K562 (cell line): ENCODE measurements around the gene DSP. TPM values are rescaled to one million over a fixed set of nuclear protein-coding genes. Genes with fewer than 3 reads are reported as not detected.
A peak's percentile ranks its signal among the peaks of the same experiment; 100 is the strongest.

Source experiments
- ATAC-seq: fragments of 200-7000 bp; cut with Tn5 transposase; 3 replicates; pipeline ENCODE4 v1.9.1; 2020; ENCODE audit warnings: moderate library complexity
- BruUV-seq: library from RNA; stranded (reverse); fragments of 400-500 nt; replicated peaks from 2 replicates; lab custom pipeline; 2021; lab: Mats Ljungman, UMichigan
- CTCF ChIA-PET: fragments of 300-600 bp; formaldehyde crosslinking; extraction: SDS; loops from one replicate; lab custom pipeline; 2021; ENCODE audit warnings: low intra/inter-chr PET ratio; lab: Yijun Ruan, JAX
- POLR2A ChIA-PET: fragments of 300-600, 350-650 bp; sonication (Branson Sonifier 250); formaldehyde crosslinking; extraction: SDS; loops from one replicate; lab custom pipeline; 2021; ENCODE audit warnings: antibody characterized with exemption, inconsistent platforms; lab: Yijun Ruan, JAX
- DNase-seq, 4 experiments: peaks; one replicate each; pipeline versions ENCODE4 v3.0.0 to v3.0.0-alpha.2; 2011 to 2018; ENCODE audit warnings: low spot score in 3 of 4, mixed read lengths in 3 of 4; ENCODE audit errors: extremely low read depth in 1 of 4
- FAIRE-seq: peaks from 2 replicates; lab custom pipeline; 2011; peaks lifted over from hg19 to GRCh38; lab: Jason Lieb, UNC
- H2AFZ ChIP-seq: 2 replicates; pipeline ENCODE4 v1.6.0; 2011; ENCODE audit warnings: low read depth, low read length, control low read depth, inconsistent platforms
- H3K27ac ChIP-seq: fragments of 200-600 bp; 3 replicates; pipeline ENCODE4 v1.8.0; 2011; ENCODE audit warnings: low read depth, mild to moderate bottlenecking, control low read depth, inconsistent platforms, low read length, moderate library complexity, mixed read lengths; ENCODE audit errors: extremely low read depth
- H3K27me3 ChIP-seq, 2 experiments: fragments of 300-600 bp in 1 of 2; 2 replicates in 1 of 2; 3 replicates in 1 of 2; pipeline versions ENCODE4 v1.6.0 to v1.8.0; 2011; ENCODE audit warnings: inconsistent platforms in 2 of 2, low read length in 2 of 2, mild to moderate bottlenecking in 1 of 2, mixed read lengths in 1 of 2, moderate library complexity in 1 of 2; ENCODE audit not compliant: control insufficient read depth in 2 of 2, insufficient read depth in 2 of 2
- H3K36me3 ChIP-seq: fragments of 300-600 bp; 3 replicates; pipeline ENCODE4 v1.8.0; 2011; ENCODE audit warnings: mild to moderate bottlenecking, low read length, inconsistent platforms; ENCODE audit not compliant: control insufficient read depth, insufficient read depth
- H3K4me1 ChIP-seq, 2 experiments: fragments of 200-600 bp in 1 of 2; replicated peaks in 1 of 2; 2 replicates in 1 of 2; 3 replicates in 1 of 2; pipeline versions ENCODE4 v1.5.1 to v1.8.0; 2011; ENCODE audit warnings: inconsistent platforms in 2 of 2, low read length in 2 of 2, mild to moderate bottlenecking in 1 of 2, mixed read lengths in 1 of 2, moderate library complexity in 1 of 2; ENCODE audit not compliant: control insufficient read depth in 2 of 2, insufficient read depth in 2 of 2
- H3K4me2 ChIP-seq: 2 replicates; pipeline ENCODE4 v1.6.1; 2011; ENCODE audit warnings: low read length, control low read depth, inconsistent platforms, mixed read lengths; ENCODE audit not compliant: insufficient read depth
- H3K4me3 ChIP-seq: fragments of 200-600 bp; sonication (generic), shearing (Covaris generic); 2 replicates; pipeline ENCODE4 v1.5.1; 2016; ENCODE audit warnings: control low read depth, inconsistent platforms
- H3K79me2 ChIP-seq: fragments of 200-600 bp; 3 replicates; pipeline ENCODE4 v1.8.0; 2011; ENCODE audit warnings: low read length, inconsistent platforms; ENCODE audit not compliant: control insufficient read depth, insufficient read depth
- H3K9ac ChIP-seq, 2 experiments: 2 replicates each; pipeline versions ENCODE4 v1.6.0 to v1.6.1; 2011; ENCODE audit warnings: low read depth in 2 of 2, low read length in 2 of 2, control low read depth in 1 of 2, inconsistent platforms in 1 of 2, mild to moderate bottlenecking in 1 of 2, mixed read lengths in 1 of 2; ENCODE audit not compliant: insufficient read depth in 1 of 2
- H3K9me1 ChIP-seq: one replicate; pipeline ENCODE4 v1.6.0; 2011; ENCODE audit warnings: inconsistent platforms, mild to moderate bottlenecking, low read length, moderate library complexity; ENCODE audit not compliant: control insufficient read depth, insufficient read depth
- H3K9me3 ChIP-seq: replicated peaks from 2 replicates; pipeline ENCODE4 v1.5.1; 2011; ENCODE audit warnings: low read depth, low read length, inconsistent platforms; ENCODE audit not compliant: control insufficient read depth, insufficient read depth
- H4K20me1 ChIP-seq: replicated peaks from 2 replicates; pipeline ENCODE4 v1.6.1; 2011; ENCODE audit warnings: low read length, inconsistent platforms, mixed read lengths; ENCODE audit not compliant: control insufficient read depth, insufficient read depth
- C11orf30 ChIP-seq: fragments of 450-650 bp; IDR thresholded peaks from 2 replicates; pipeline ENCODE4 v1.6.1; 2016; ENCODE audit warnings: low read depth, mild to moderate bottlenecking
- MAFF ChIP-seq: IDR thresholded peaks from 2 replicates; pipeline ENCODE4 v1.6.1; 2012; ENCODE audit warnings: low read length, improper control_type of control experiment
- MAFG ChIP-seq: fragments of 450-650 bp; conservative IDR thresholded peaks from 2 replicates; pipeline ENCODE4 v1.6.1; 2016; ENCODE audit warnings: missing genetic modification characterization, missing compliant biosample characterization
- MAFK ChIP-seq: IDR thresholded peaks from 2 replicates; pipeline ENCODE4 v1.6.1; 2011; ENCODE audit warnings: low read length, improper control_type of control experiment
- ZBTB8A ChIP-seq: fragments of 450-650 bp; IDR thresholded peaks from 2 replicates; pipeline ENCODE4 v1.6.1; 2018; ENCODE audit warnings: mild to moderate bottlenecking, moderate library complexity; ENCODE audit not compliant: partially characterized antibody
- ZNF316 ChIP-seq: fragments of 450-650 bp; IDR thresholded peaks from 2 replicates; pipeline ENCODE4 v1.6.1; 2016
- WGBS: fragments of 100-300 bp; shearing (Covaris generic); methylation state at CpG from one replicate; pipeline ENCODE4 v1.1.6; 2016; ENCODE audit warnings: low coverage, mixed read lengths; ENCODE audit not compliant: insufficient coverage; ENCODE audit errors: missing lambda C conversion rate; 5-methylcytosine and 5-hydroxymethylcytosine counted together
- in situ Hi-C: fragments of 300-500 bp; cut with MboI; formaldehyde crosslinking; loops from 4 replicates; pipeline ENCODE4 v1.15.0; 2018; ENCODE audit warnings: inconsistent platforms, mixed read lengths
- intact Hi-C: fragments of 100-400 bp; cut with micrococcal nuclease; formaldehyde crosslinking; loops from 2 replicates; pipeline ENCODE4 v1.14.2; 2022
- polyA plus RNA-seq, 8 experiments: library from polyadenylated mRNA; depleted of rRNA in 4 of 8; stranded (reverse) in 5 of 8; unstranded in 3 of 8; fragments of >200 nt; fragmentation: Nextera tagmentation in 2 of 8; fragmentation: Illumina TruSeq in 1 of 8; extraction: Ambion mirVana in 2 of 8; extraction: Trizol in 1 of 8; gene quantifications; 2 replicates each; pipeline versions ENCODE4 v1.2.1 to v1.2.3, GENCODE V29; 2011 to 2014; ENCODE audit warnings: inconsistent platforms in 1 of 8, missing spikeins in 1 of 8
- total RNA-seq, 7 experiments: library from RNA; depleted of rRNA in 6 of 7; stranded (reverse); fragments of >200 nt in 6 of 7; fragmentation: Illumina TruSeq in 2 of 7; extraction: Trizol in 2 of 7; gene quantifications; 2 replicates each; pipeline versions ENCODE4 v1.2.1 to v1.2.3, GENCODE V29; 2011 to 2021; ENCODE audit warnings: low replicate concordance in 1 of 7
- TF ChIP-seq, protein P1 (sequence below): fragments of 450-650 bp; IDR thresholded peaks from 2 replicates; pipeline ENCODE4 v1.6.1; 2018; ENCODE audit warnings: mild to moderate bottlenecking, low read depth; ENCODE audit not compliant: partially characterized antibody

DSP gene
- total and polyA plus RNA-seq, 9 of the 15 experiments (the other 6 are each of a cell fraction or from before 2014, with no cell fraction given), result under 0.01 to 0.24 (median 0.03) TPM; not detected in 2

DNA sequence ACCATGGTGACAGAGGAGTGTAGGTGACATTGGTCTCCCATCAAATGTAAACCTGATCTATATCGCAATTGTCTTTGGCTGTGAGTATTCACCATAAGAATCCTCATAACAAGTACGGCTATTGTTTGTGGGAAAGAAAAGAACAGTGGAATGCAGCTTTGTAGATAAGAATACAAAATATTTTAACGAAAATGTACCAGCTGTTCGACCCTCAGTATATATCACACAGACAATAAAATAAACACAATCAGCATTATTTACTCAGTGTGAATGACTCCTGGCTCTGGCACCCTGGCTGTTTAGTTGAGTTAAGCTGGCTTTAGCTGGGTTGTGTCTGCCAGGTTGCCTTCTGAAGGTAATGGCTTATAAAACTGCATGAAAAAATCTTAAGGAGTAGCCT, 91.9 kb downstream of the DSP start:
- FAIRE-seq, result no peak
- ChIA-PET CTCF (no interaction called here), POLR2A (interaction anchor here (3.0 kb wide), 1 partner anchor 11 kb away, joined by 7 read pairs; no protein-coding TSS in a partner anchor)
- no peaks in the 10 kb centered on the region for H3K9me3 ChIP-seq
- no peaks in the 10 kb centered on the region for H3K9me1 ChIP-seq
- H3K27me3 ChIP-seq, result peaks cover 36 to 56% of the 10 kb centered on the region in 2 experiments
- H4K20me1 ChIP-seq, result no peaks in the 10 kb centered on the region
- intact Hi-C loops, result no loop called here
- no peak overlapping the region for H3K9ac ChIP-seq
- H3K79me2 ChIP-seq, result no peaks in the 10 kb centered on the region
- BruUV-seq, result no TSS peak
- H3K4me2 ChIP-seq, result no peak overlapping the region
- no peak overlapping the region for H3K27ac ChIP-seq
- no peak for ATAC-seq
- H3K4me1 ChIP-seq, result no peaks in the 10 kb centered on the region
- H2AFZ ChIP-seq, result no peak overlapping the region
- WGBS, result 3% methylated on average over 4 of the region's 4 CpGs
- no peaks in the 10 kb centered on the region for H3K36me3 ChIP-seq
- in situ Hi-C loops, result no loop called here
- no peak overlapping the region for H3K4me3 ChIP-seq
- no peak for TF ChIP-seq ZBTB8A
- TF ChIP-seq MAFF, result peak; percentile 54
- TF ChIP-seq ZNF316, result peak; percentile 69
- peak; percentile 47; the same call in 1 of the 2 replicates for TF ChIP-seq MAFG (tag)
- TF ChIP-seq MAFK, result peak; percentile 25; the same call in 1 of the 2 replicates
- peak; percentile 57 for TF ChIP-seq C11orf30
- TF ChIP-seq, protein P1, sequence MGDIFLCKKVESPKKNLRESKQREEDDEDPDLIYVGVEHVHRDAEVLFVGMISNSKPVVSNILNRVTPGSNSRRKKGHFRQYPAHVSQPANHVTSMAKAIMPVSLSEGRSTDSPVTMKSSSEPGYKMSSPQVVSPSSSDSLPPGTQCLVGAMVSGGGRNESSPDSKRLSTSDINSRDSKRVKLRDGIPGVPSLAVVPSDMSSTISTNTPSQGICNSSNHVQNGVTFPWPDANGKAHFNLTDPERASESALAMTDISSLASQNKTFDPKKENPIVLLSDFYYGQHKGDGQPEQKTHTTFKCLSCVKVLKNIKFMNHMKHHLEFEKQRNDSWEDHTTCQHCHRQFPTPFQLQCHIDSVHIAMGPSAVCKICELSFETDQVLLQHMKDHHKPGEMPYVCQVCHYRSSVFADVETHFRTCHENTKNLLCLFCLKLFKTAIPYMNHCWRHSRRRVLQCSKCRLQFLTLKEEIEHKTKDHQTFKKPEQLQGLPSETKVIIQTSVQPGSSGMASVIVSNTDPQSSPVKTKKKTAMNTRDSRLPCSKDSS, result no peak
- no peak for DNase-seq
